T-helper 2 cell treated with Interferon-gamma antibody and Interleukin-4, amounts not matched to agents 100 ng/mL and 5 ng/mL, for 36 hours (primary cell): Measurements from ENCODE around the gene SSBP3. TPM values are rescaled to one million over a fixed set of nuclear protein-coding genes. Genes with fewer than 3 reads are reported as not detected.

ENCODE experiments used
- intact Hi-C: fragments of 100-400 bp; cut with micrococcal nuclease; formaldehyde crosslinking; loops from one replicate; pipeline ENCODE4 v1.15.1; 2023
- total RNA-seq: library from RNA; stranded (reverse); gene quantifications from 2 replicates; pipeline ENCODE4 v1.2.3, GENCODE V29; 2022

Gene SSBP3
- total RNA-seq, 1 donor from 2014 or later = 82.8 TPM

DNA sequence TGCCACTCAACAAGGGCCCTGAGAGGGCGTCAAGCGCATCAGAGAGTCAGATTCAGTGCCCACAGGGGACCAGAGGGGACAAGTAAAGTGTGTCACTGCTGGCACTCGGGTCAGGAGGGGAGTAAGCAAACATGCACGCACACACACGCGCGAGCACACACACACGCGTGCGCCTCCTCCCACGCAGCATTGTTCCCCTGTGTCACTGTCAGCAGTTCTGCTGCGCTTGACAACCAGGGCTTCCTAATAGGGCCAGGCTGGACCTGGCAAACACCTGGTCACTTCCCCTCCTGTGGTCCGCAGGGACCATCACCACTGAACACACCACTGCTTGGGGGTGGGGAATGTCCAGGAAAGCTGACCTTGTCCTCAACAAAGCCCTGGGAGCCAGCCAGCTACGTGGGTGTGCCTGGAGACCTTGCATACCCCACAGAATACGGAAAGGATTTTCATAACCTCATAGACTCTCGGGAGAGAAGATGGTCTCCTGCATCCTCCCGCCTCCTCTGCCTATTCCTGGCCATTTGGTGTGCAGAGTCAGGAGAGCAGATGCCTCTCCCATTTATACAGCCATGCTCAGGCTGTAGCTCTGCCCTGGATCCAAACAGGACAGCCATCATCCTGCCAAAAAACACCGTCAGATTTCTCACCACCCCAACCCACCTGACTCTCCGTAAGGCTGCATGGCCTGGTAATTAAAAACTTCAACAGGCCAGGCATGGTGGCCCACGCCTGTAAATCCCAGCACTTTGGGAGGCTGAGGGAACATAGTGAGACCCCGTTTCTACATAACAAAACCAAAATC lies 73.2 kb downstream of the SSBP3 start:
- intact Hi-C loops = no loop called here

DNA sequence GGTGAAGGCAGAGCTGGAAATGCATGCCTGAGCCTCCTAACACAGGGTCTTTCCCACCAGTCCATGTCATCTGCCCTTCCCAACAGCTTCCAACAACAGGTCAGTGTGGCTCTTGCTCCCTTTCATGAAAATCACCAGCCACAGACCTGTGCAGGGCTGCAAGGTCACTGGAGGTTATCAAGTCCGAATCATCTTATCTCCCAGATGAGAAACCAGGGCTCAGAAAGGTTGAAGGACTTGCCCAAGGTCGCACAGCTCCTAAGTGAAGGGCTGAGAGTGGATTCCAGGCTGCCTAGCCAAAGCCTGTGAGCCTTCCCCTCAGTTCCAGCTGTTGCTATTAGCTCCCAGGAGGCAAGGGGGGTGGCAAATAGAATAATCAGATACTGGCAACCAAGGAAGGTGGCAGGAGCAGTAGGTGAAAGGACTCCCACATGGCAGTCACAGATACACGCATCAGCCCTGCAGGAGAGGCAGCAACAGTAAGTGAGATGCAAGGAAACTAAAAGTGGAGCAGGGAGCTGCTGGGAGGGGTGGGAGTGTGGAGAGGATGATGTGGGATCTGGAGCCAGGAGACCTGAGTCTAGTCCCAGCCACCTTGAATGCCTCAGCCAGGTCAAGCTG lies 74.2 kb downstream of the SSBP3 start:
- intact Hi-C loops = no loop called here

DNA sequence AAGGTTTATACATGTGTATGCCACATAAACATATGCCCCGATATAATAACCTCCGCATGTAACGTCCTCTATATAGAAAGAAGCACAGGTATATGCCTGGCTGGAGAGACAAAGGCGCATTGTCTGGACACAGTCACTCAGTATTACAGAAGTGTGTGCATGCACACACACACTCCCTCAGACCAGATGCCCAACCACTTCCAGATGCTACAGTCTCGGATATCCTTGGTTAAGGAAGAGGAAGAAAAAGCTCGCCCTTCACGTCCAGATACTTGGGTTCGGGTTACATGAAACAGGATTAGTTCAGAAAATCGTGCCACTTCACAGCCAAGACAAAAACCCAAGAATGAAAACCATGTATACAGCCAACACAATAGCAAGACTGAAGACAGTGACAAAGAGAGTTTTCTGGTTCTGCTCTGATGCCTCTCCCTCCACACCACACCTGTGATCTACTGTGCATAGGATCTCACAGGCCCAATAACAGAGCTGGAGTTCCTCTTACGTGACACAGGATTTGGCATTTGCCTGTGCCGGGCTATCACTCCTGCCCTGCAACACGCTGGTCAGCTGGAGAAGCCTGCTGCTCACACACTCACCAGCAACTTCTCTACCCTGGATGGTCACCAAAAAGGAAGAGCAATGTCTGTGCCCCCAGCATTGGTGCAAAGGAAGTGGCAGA lies 75.0 kb downstream of the SSBP3 start:
- intact Hi-C loops = no loop called here

DNA sequence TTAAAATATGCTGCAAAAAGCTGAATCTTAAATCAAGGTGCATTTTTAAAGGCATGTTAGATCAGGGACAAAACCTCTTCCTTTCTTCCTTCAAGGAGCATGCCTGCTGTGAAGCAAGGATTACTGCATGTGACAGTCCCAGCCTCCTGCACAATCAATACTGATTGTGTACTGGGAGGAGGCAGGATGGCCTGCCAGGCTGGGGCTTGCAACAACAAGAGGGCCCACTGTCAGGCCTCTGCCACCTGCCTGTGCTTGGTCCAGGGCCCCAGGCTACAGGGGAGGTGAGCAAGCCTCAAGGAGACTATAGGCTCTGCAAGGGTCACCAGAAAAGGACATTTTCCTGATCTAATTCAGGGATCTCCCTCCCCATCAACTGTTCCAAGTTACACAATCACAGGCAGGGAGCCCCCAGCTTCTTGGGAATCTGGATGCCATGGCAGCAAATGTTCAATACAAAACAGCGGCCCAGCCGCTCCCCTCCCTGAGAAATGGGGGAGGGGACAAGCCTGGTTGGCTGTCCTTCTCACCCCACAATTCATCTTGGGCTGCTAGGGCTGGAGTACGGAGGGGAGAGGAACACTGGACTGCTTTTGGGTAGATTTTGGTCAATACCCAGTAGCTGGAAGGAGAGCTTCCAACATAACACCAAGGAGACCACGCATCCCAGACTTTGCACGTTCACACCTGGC lies 76.7 kb downstream of the SSBP3 start:
- intact Hi-C loops = no loop called here

DNA sequence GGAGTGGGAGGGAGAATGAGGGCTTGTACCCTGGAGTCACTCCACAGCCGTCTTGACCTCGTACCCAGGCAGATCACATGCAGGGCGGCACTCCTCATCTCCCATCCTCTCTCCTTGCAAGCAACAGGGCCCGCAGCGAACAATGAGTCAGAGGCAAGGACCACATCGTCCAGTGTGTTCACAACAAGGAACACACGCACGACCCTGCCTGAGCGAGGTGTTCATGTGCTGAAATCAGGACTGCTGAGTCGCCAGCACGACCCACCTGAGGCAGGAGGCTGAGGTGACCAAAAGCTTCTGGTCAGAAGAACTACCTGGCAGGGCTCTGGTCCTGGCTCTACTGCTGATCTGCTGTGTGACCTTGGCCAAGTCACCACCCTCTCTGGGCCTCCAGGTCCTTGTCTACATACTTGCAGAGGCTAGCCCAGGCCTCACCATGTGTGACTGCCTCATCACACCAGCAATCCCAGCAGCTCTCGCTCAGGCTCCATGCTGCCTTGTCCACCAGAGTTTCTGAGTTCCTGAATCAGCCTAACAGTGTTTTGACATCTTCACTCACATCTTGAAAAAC lies 78.0 kb downstream of the SSBP3 start:
- intact Hi-C loops = no loop called here

GRCh38 chr1:54327386-54328065 lies 78.7 kb downstream of the SSBP3 start:
- intact Hi-C loops = no loop called here

- intact Hi-C loops = no loop called here
Measured at GRCh38 chr1:54326543-54327385, 79.4 kb downstream of the SSBP3 start.

DNA sequence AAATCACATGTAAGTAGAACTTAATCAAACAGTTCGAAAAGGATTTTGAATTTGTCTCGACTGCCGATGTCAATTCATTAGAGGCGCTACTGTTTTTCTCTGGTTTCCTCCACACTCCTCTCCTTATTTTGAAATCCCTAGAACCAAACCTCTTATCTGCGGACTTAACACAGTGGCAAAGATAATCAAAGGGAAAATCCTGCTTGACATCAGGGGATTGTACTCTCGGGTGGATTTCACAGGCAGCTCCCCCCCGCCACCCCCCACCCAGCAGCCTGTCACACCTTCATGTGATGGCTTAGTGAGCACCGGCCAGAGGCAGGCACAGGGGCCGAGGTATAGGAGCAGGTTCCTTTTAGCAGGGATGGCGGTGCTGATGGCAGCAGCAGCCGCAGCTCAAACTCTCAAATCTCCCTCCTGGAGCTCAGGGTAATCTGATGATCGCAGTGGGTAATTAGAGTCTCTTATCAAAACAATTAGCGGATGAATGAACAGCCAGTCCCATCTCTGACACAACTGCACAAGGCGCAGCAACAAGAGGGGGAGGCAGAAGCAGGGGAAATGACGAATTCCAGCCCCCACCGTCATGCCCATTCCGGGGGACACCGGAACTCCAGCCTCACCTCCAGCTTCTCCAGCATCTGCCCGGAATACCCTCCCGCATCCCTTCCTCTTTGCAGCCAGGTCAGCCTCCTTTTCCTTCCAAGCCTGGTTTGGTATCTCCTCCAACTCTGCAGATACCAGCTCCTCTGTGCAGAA lies 80.3 kb downstream of the SSBP3 start:
- intact Hi-C loops = no loop called here

GRCh38 chr1:54325284-54325683 lies 80.9 kb downstream of the SSBP3 start:
- intact Hi-C loops = no loop called here

DNA sequence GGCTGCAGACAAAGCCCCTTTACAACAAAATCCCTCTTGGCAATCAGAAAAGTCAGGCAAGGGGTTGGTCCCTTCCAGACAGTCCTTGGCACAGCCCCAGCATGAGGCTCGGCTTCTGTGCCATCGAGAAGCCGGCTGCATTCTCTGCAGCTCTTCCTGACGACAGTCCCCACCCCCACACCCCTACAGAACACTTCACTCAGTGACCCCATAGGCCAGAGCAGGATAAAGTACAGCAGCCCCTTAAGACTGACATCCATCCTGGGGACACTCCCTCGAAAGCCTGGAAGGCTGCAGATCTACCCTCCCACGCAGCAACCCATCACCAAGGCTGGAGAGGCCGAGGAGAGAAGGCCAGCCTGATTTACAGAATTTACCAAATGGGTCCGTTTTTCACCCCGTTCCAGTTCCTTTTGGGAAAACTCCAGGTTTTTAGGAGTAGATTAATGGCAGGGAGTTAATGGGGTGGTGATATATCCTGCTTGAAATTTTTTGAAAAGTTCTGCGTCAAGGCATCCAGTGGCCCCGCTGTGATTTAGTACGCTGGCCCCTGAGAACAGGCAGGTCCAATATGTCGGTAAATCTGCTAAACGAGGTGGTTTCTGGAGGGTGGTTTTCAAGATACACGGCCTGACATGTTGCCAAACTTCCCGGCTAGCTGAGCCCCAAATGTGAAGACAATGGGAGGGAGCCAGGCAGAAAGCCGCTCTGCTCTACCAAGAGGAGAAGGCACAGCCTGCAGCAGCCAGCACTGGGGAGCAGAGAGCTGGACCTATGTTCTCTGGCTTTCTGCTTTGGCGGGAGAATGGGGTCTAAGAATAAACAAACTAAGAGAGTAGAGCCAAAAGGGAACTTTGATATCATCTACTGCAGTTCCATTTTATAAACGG lies 81.7 kb downstream of the SSBP3 start:
- intact Hi-C loops = no loop called here

GRCh38 chr1:54323921-54324250 lies 82.3 kb downstream of the SSBP3 start:
- intact Hi-C loops = no loop called here

DNA sequence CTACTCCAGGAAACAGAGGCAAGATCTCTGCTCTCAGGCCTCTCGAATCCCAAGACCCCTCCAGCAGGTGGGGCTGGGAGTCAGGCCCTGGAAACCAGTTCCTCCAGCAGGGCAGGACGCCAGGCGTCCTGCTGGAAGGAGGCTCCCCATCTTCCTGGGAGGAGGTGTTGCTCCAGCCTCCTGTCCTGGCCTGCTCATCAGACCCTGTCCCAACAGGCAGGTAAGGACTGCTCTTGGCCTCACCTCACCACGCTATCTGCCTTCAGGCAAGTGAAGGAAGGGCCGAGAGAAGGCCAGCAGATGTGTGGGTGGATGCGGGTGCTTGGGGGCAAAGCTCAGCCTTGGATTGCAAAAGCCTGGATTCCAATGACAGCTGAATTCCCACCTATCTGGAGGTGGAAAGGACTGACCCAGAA lies 82.9 kb downstream of the SSBP3 start:
- intact Hi-C loops = no loop called here

GRCh38 chr1:54318246-54318814 lies 87.9 kb downstream of the SSBP3 start:
- intact Hi-C loops = no loop called here

- intact Hi-C loops = no loop called here
Measured at GRCh38 chr1:54317084-54317483, 89.1 kb downstream of the SSBP3 start.

DNA sequence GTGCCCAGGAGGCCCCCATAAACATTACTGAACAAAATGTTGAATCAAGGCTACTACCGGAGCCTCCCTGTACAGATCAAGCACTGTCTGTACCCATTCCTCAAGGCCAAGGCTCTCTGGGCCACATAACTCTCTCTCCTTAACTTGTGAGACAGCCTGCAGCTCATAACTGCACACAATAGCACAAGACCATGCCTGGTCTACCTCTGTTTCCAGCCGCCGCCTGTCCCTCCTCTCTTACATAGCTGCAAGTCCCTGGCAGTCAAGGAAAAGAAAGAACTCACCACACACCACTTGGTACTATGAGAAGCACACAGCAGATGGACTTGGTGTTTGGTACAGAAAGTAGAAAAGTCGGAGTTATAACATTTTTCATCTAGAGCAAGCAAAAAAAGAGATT lies 91.1 kb downstream of the SSBP3 start:
- intact Hi-C loops = no loop called here

GRCh38 chr1:54314696-54315095 lies 91.5 kb downstream of the SSBP3 start:
- intact Hi-C loops = no loop called here

GRCh38 chr1:54312796-54313316 lies 93.3 kb downstream of the SSBP3 start:
- intact Hi-C loops = no loop called here

DNA sequence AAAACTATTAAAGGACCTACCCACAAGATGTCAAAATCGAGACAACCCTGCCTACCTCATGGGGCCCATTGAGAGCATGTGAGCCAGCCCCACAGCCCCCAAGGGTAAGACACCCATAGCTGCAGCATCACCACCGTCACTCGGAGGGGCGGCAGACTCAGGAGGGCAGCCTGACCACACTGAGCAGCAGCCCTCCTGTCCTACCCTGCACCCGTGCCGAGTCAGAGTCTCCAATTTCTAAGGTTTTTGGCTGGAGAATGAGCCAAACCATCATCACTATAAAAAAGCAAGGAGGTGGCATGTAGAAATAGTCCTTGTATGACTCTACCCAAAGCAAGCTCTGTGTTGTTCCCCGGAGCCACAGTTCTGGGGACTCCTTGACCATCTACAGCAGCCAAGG lies 94.7 kb downstream of the SSBP3 start:
- intact Hi-C loops = no loop called here
